T-helper 9 cell (primary cell): ENCODE data around the gene PMFBP1.

Experiments used
- DNase-seq: peaks from one replicate; pipeline ENCODE4 v3.0.0-alpha.2; 2020
- total RNA-seq, 2 donors: gene quantifications; one replicate each; lab custom pipeline; 2026; lab: John Stamatoyannopoulos, UW

The PMFBP1 gene
- total RNA-seq: 0.70 to 0.72 reads per million in 2 donors

- no peak for DNase-seq
These were observed at the start of gene PMFBP1 for GRCh38 chr16:72172105-72173034. Gene PMFBP1 (minus strand): TSS chr16:72172155. CDS start chr16:72171208, 947 bp downstream.

GRCh38 chr16:72221630-72222024 is 49.7 kb upstream of the PMFBP1 start:
- DNase-seq: no peak

GRCh38 chr16:72220875-72221629 is 49.1 kb upstream of the PMFBP1 start:
- DNase-seq: no peak

- DNase-seq: no peak
These were observed 47.3 kb upstream of the PMFBP1 start for GRCh38 chr16:72219282-72219681.

GRCh38 chr16:72216767-72217166 is 44.8 kb upstream of the PMFBP1 start:
- no peak for DNase-seq

GRCh38 chr16:72214821-72215220 is 42.9 kb upstream of the PMFBP1 start:
- no peak for DNase-seq

GRCh38 chr16:72211110-72211509 is 39.2 kb upstream of the PMFBP1 start:
- DNase-seq: no peak

GRCh38 chr16:72210555-72210954 is 38.6 kb upstream of the PMFBP1 start:
- no peak for DNase-seq

GRCh38 chr16:72210072-72210471 is 38.1 kb upstream of the PMFBP1 start:
- DNase-seq: no peak

- no peak for DNase-seq
These were observed 34.3 kb upstream of the PMFBP1 start for GRCh38 chr16:72206299-72206698.

- DNase-seq: no peak
These were observed 31.4 kb upstream of the PMFBP1 start for GRCh38 chr16:72203401-72203800.

GRCh38 chr16:72202014-72202413 is 30.1 kb upstream of the PMFBP1 start:
- no peak for DNase-seq

- DNase-seq: no peak
These were observed 29.4 kb upstream of the PMFBP1 start for GRCh38 chr16:72201387-72201786.

- no peak for DNase-seq
These were observed 27.9 kb upstream of the PMFBP1 start for GRCh38 chr16:72199761-72200337.

- DNase-seq: no peak
These were observed 26.8 kb upstream of the PMFBP1 start for GRCh38 chr16:72198771-72199201.

GRCh38 chr16:72198021-72198711 is 26.2 kb upstream of the PMFBP1 start:
- no peak for DNase-seq

GRCh38 chr16:72197545-72197944 is 25.6 kb upstream of the PMFBP1 start:
- DNase-seq: no peak

- DNase-seq: no peak
These were observed 23.7 kb upstream of the PMFBP1 start for GRCh38 chr16:72195609-72196008.

- DNase-seq: no peak
These were observed 19.6 kb upstream of the PMFBP1 start for GRCh38 chr16:72191551-72191950.

GRCh38 chr16:72189865-72190371 is 18.0 kb upstream of the PMFBP1 start:
- DNase-seq: no peak

GRCh38 chr16:72188541-72188940 is 16.6 kb upstream of the PMFBP1 start:
- no peak for DNase-seq

- DNase-seq: no peak
These were observed 15.6 kb upstream of the PMFBP1 start for GRCh38 chr16:72187551-72187950.

GRCh38 chr16:72182976-72183375 is 11.0 kb upstream of the PMFBP1 start:
- DNase-seq: no peak
